HCT116 (cell line): ENCODE data around the gene GRIK2. TPM values are rescaled to one million over a fixed set of nuclear protein-coding genes. Genes with fewer than 3 reads are reported as not detected.

Experiments
- ATAC-seq: fragments of 200-7000 bp; cut with Tn5 transposase; 2 replicates; pipeline ENCODE4 v1.9.1; 2020; ENCODE audit warnings: mild to moderate bottlenecking, moderate library complexity
- BruUV-seq: library from RNA; stranded (reverse); fragments of 400-500 nt; replicated peaks from 2 replicates; lab custom pipeline; 2021; lab: Mats Ljungman, UMichigan
- CTCF ChIA-PET: fragments of 300-600 bp; sonication (Branson Sonifier 250); formaldehyde crosslinking; loops from one replicate; lab custom pipeline; 2021; ENCODE audit warnings: antibody characterized with exemption; lab: Charles Lee
- POLR2A ChIA-PET: fragments of 300-600, 350-600 bp; sonication (Branson Sonifier 250); formaldehyde crosslinking; loops from one replicate; lab custom pipeline; 2021; ENCODE audit warnings: antibody characterized with exemption; lab: Charles Lee
- RAD21 ChIA-PET, 2 experiments: fragments of 300-600 bp; sonication (Branson Sonifier 250); formaldehyde crosslinking; loops; one replicate each; lab custom pipeline; 2023; ENCODE audit warnings: low total read pairs in 2 of 2; ENCODE audit not compliant: uncharacterized antibody in 2 of 2, unreplicated experiment in 2 of 2, low non-redundant PET in 1 of 2; lab: Charles Lee
- DNase-seq: peaks from one replicate; pipeline ENCODE4 v3.0.0-alpha.2; 2010; ENCODE audit warnings: low read depth, low spot score
- H2AFZ ChIP-seq: fragments of 200-600 bp; shearing (Covaris generic), sonication (generic); 2 replicates; pipeline ENCODE4 v1.6.1; 2017; ENCODE audit warnings: low read depth, mixed run types, mixed read lengths, antibody characterized with exemption, low read length; ENCODE audit not compliant: poor library complexity, severe bottlenecking
- H3K27ac ChIP-seq: 2 replicates; pipeline ENCODE4 v1.5.1; 2012; ENCODE audit warnings: low read depth, low read length
- H3K27me3 ChIP-seq: fragments of 200-600 bp; sonication (generic); 2 replicates; pipeline ENCODE4 v1.6.1; 2016; ENCODE audit warnings: mixed run types, low read length, mixed read lengths; ENCODE audit not compliant: insufficient read depth
- H3K36me3 ChIP-seq, 2 experiments: fragments of 200-500 bp in 1 of 2; fragments of 200-600 bp in 1 of 2; sonication (Bioruptor generic) in 1 of 2; sonication (generic) in 1 of 2; 2 replicates each; pipeline versions ENCODE4 v1.5.1 to v1.6.1; 2014 to 2016; ENCODE audit warnings: low read length in 2 of 2, inconsistent platforms in 1 of 2, mixed read lengths in 1 of 2, mixed run types in 1 of 2; ENCODE audit not compliant: insufficient read depth in 2 of 2, control insufficient read depth in 1 of 2
- H3K4me1 ChIP-seq, 2 experiments: fragments of 200-600 bp in 1 of 2; sonication (generic) in 1 of 2; 2 replicates each; pipeline versions ENCODE4 v1.5.1 to v1.6.1; 2012 to 2017; ENCODE audit warnings: low read length in 2 of 2, inconsistent platforms in 1 of 2, mild to moderate bottlenecking in 1 of 2, mixed read lengths in 1 of 2, mixed run types in 1 of 2, moderate library complexity in 1 of 2; ENCODE audit not compliant: insufficient read depth in 2 of 2, control insufficient read depth in 1 of 2
- H3K4me2 ChIP-seq: fragments of 200-600 bp; sonication (generic); 2 replicates; pipeline ENCODE4 v1.6.1; 2017; ENCODE audit warnings: mixed run types, low read length, mixed read lengths
- H3K4me3 ChIP-seq, 2 experiments: fragments of 200-600 bp in 1 of 2; sonication (generic) in 1 of 2; replicated peaks in 1 of 2; 2 replicates each; pipeline ENCODE4 v1.5.1; 2011 to 2016; ENCODE audit warnings: low read length in 2 of 2, control low read depth in 1 of 2, low read depth in 1 of 2, mild to moderate bottlenecking in 1 of 2, mixed read lengths in 1 of 2, mixed run types in 1 of 2
- H3K79me2 ChIP-seq: fragments of 200-600 bp; sonication (generic); 2 replicates; pipeline ENCODE4 v1.6.1; 2017; ENCODE audit warnings: mild to moderate bottlenecking, mixed run types, low read length, moderate library complexity, mixed read lengths; ENCODE audit not compliant: insufficient read depth
- H3K9ac ChIP-seq: fragments of 200-600 bp; sonication (generic); 2 replicates; pipeline ENCODE4 v1.6.1; 2016; ENCODE audit warnings: low read length, mixed read lengths
- H3K9me2 ChIP-seq: fragments of 200-600 bp; sonication (generic), shearing (Covaris generic); 2 replicates; pipeline ENCODE4 v1.6.1; 2017; ENCODE audit warnings: mixed run types, mild to moderate bottlenecking, moderate library complexity; ENCODE audit not compliant: insufficient read depth
- H3K9me3 ChIP-seq, 2 experiments: fragments of 200-500 bp in 1 of 2; fragments of 200-600 bp in 1 of 2; sonication (Bioruptor generic) in 1 of 2; sonication (generic) in 1 of 2; 2 replicates each; pipeline ENCODE4 v1.6.1; 2014 to 2017; ENCODE audit warnings: low read length in 2 of 2, mixed read lengths in 2 of 2, inconsistent platforms in 1 of 2, low read depth in 1 of 2, mild to moderate bottlenecking in 1 of 2, mixed run types in 1 of 2, moderate library complexity in 1 of 2; ENCODE audit not compliant: control insufficient read depth in 1 of 2, insufficient read depth in 1 of 2
- H4K20me1 ChIP-seq: fragments of 200-600 bp; sonication (generic), shearing (Covaris generic); 2 replicates; pipeline ENCODE4 v1.6.1; 2017; ENCODE audit warnings: mixed run types, mild to moderate bottlenecking, moderate library complexity; ENCODE audit not compliant: insufficient read depth
- ATF3 ChIP-seq: IDR thresholded peaks from 2 replicates; pipeline ENCODE4 v1.6.1; 2012
- EGR1 ChIP-seq: IDR thresholded peaks from 2 replicates; pipeline ENCODE4 v1.6.1; 2012; ENCODE audit warnings: low read depth
- EZH2 ChIP-seq: fragments of 200-600 bp; sonication (generic); IDR thresholded peaks from 2 replicates; pipeline ENCODE4 v1.6.1; 2017; ENCODE audit warnings: antibody characterized with exemption, mixed run types
- EZH2phosphoT487 ChIP-seq: fragments of 200-600 bp; IDR thresholded peaks from 2 replicates; pipeline ENCODE4 v1.6.1; 2018; ENCODE audit warnings: antibody characterized with exemption, borderline replicate concordance
- FOSL1 ChIP-seq: IDR thresholded peaks from 2 replicates; pipeline ENCODE4 v1.6.1; 2012; ENCODE audit warnings: low read depth
- REST ChIP-seq: IDR thresholded peaks from 2 replicates; pipeline ENCODE4 v1.6.1; 2012; ENCODE audit warnings: low read depth
- SP1 ChIP-seq: IDR thresholded peaks from 2 replicates; pipeline ENCODE4 v1.6.1; 2012; ENCODE audit warnings: low read depth
- SRF ChIP-seq: IDR thresholded peaks from 2 replicates; pipeline ENCODE4 v1.6.1; 2012; ENCODE audit warnings: low read depth
- TCF7L2 ChIP-seq: IDR thresholded peaks from 2 replicates; pipeline ENCODE4 v1.7.0; 2011; ENCODE audit warnings: borderline replicate concordance, inconsistent platforms; ENCODE audit not compliant: insufficient read depth, insufficient read length; ENCODE audit errors: extremely low read depth
- YY1 ChIP-seq: IDR thresholded peaks from 2 replicates; pipeline ENCODE4 v1.6.1; 2011; ENCODE audit warnings: low read length, low read depth, moderate library complexity, mild to moderate bottlenecking; ENCODE audit not compliant: insufficient replicate concordance; ENCODE audit errors: extremely low read depth
- ZBTB33 ChIP-seq: IDR thresholded peaks from 2 replicates; pipeline ENCODE4 v1.6.1; 2011; ENCODE audit warnings: mild to moderate bottlenecking, low read length, moderate library complexity; ENCODE audit not compliant: insufficient replicate concordance; ENCODE audit errors: extremely low read depth
- intact Hi-C: fragments of 100-400 bp; cut with micrococcal nuclease; formaldehyde crosslinking; loops from 2 replicates; pipeline ENCODE4 v1.10.0; 2022
- total RNA-seq: library from RNA; stranded (reverse); gene quantifications from one replicate; pipeline ENCODE4 v1.2.1, GENCODE V29; 2021; ENCODE audit not compliant: unreplicated experiment

The GRIK2 gene
- total RNA-seq, 1 experiment from 2014 or later = 0.64 TPM

GRCh38 chr6:102068349-102068929, 674.9 kb downstream of the GRIK2 start:
- no peak for ATAC-seq
- no TSS peak for BruUV-seq

More at GRCh38 chr6:102068349-102068929, 674.9 kb downstream of the GRIK2 start:
- H3K27ac ChIP-seq = no peak overlapping the region
- no peak overlapping the region for H3K4me2 ChIP-seq
- no peaks in the 10 kb centered on the region for H3K9me3 ChIP-seq
- no peaks in the 10 kb centered on the region for H3K4me1 ChIP-seq
- H3K4me3 ChIP-seq = no peak overlapping the region
- H4K20me1 ChIP-seq = no peaks in the 10 kb centered on the region
- ChIA-PET RAD21 (no interaction called here), POLR2A (no interaction called here), CTCF (no interaction called here)
- H3K9me2 ChIP-seq = peaks cover 5% of the 10 kb centered on the region; the same call in 1 of the 2 replicates
- TF ChIP-seq EGR1 (no peak), YY1 (no peak), EZH2 (no peak), ZBTB33 (no peak), SRF (no peak), REST (no peak), FOSL1 (no peak), ATF3 (no peak), SP1 (no peak), EZH2phosphoT487 (no peak), TCF7L2 (no peak)
- no peaks in the 10 kb centered on the region for H3K36me3 ChIP-seq
- H3K79me2 ChIP-seq = no peaks in the 10 kb centered on the region
- H3K9ac ChIP-seq = no peak overlapping the region
- no peaks in the 10 kb centered on the region for H3K27me3 ChIP-seq
- intact Hi-C loops = no loop called here
- no peak for DNase-seq
- no peak overlapping the region for H2AFZ ChIP-seq
